PC-3 (cell line): ENCODE measurements around the gene MYO6. TPM values are rescaled to one million over a fixed set of nuclear protein-coding genes. Genes with fewer than 3 reads are reported as not detected.
"Not testable (repeated sequence)": the region's sequence is repeated elsewhere in the genome, so short reads cannot be mapped to it uniquely, and the experiment has no call there.

ENCODE experiments used
- ATAC-seq: fragments of 200-7000 bp; cut with Tn5 transposase; 2 replicates; pipeline ENCODE4 v1.9.1; 2020; ENCODE audit warnings: mild to moderate bottlenecking, moderate library complexity
- BruUV-seq: library from RNA; stranded (reverse); fragments of 400-500 nt; replicated peaks from 2 replicates; lab custom pipeline; 2021; lab: Mats Ljungman, UMichigan
- CTCF ChIA-PET: fragments of 300-600 bp; sonication (Branson Sonifier 250); formaldehyde crosslinking; loops from one replicate; lab custom pipeline; 2022; ENCODE audit warnings: antibody characterized with exemption; lab: Charles Lee
- POLR2A ChIA-PET: fragments of 300-600 bp; sonication (Branson Sonifier 250); formaldehyde crosslinking; loops from one replicate; lab custom pipeline; 2022; ENCODE audit warnings: antibody characterized with exemption; ENCODE audit not compliant: unreplicated experiment; lab: Charles Lee
- DNase-seq: peaks from one replicate; pipeline ENCODE4 v3.0.0-alpha.2; 2015
- H2AFZ ChIP-seq: fragments of 300-600 bp; sonication (generic); 2 replicates; pipeline ENCODE4 v1.6.0; 2016; ENCODE audit warnings: antibody characterized with exemption, low read length
- H3F3A ChIP-seq: fragments of 300-600 bp; sonication (generic); one replicate; pipeline ENCODE4 v1.6.0; 2017; ENCODE audit warnings: antibody characterized with exemption, low read length, control low read depth, mild to moderate bottlenecking; ENCODE audit not compliant: unreplicated experiment
- H3K27ac ChIP-seq: fragments of 300-600 bp; sonication (generic); 2 replicates; pipeline ENCODE4 v1.5.1; 2016; ENCODE audit warnings: mild to moderate bottlenecking, low read length
- H3K27me3 ChIP-seq: fragments of 300-600 bp; sonication (generic); 2 replicates; pipeline ENCODE4 v1.6.1; 2016; ENCODE audit warnings: low read length, mixed read lengths
- H3K36me3 ChIP-seq: fragments of 300-600 bp; sonication (generic); 2 replicates; pipeline ENCODE4 v1.6.1; 2016; ENCODE audit warnings: low read depth, mixed run types, low read length, mixed read lengths
- H3K4me1 ChIP-seq: fragments of 300-600 bp; sonication (generic); 2 replicates; pipeline ENCODE4 v1.5.1; 2016; ENCODE audit warnings: low read length; ENCODE audit not compliant: insufficient read depth
- H3K4me2 ChIP-seq: fragments of 300-600 bp; sonication (generic); 2 replicates; pipeline ENCODE4 v1.6.0; 2016; ENCODE audit warnings: low read length
- H3K4me3 ChIP-seq: fragments of 300-600 bp; sonication (generic); 2 replicates; pipeline ENCODE4 v1.5.1; 2016; ENCODE audit warnings: mild to moderate bottlenecking, low read length, mixed read lengths
- H3K79me2 ChIP-seq: fragments of 300-600 bp; sonication (generic); 2 replicates; pipeline ENCODE4 v1.6.1; 2017; ENCODE audit warnings: low read length, mixed read lengths
- H3K9ac ChIP-seq: fragments of 300-600 bp; sonication (generic); 2 replicates; pipeline ENCODE4 v1.6.0; 2016; ENCODE audit warnings: mild to moderate bottlenecking, low read length
- H3K9me2 ChIP-seq: fragments of 300-600 bp; sonication (generic); replicated peaks from 2 replicates; pipeline ENCODE4 v1.6.1; 2016; ENCODE audit warnings: mixed run types, low read length, mixed read lengths
- H3K9me3 ChIP-seq: fragments of 300-600 bp; sonication (generic); 2 replicates; pipeline ENCODE4 v1.6.1; 2016; ENCODE audit warnings: low read length, mixed read lengths
- H4K20me1 ChIP-seq: fragments of 300-600 bp; sonication (generic); 2 replicates; pipeline ENCODE4 v1.6.1; 2016; ENCODE audit warnings: low read length, mixed read lengths
- CTCF ChIP-seq: fragments of 300-600 bp; sonication (generic); conservative IDR thresholded peaks from 2 replicates; pipeline ENCODE4 v1.5.1; 2017; ENCODE audit warnings: antibody characterized with exemption, low read depth, mild to moderate bottlenecking, low read length
- EZH2 ChIP-seq: fragments of 300-600 bp; sonication (generic); IDR thresholded peaks from one replicate; pipeline ENCODE4 v1.6.1; 2017; ENCODE audit warnings: antibody characterized with exemption, mild to moderate bottlenecking, low read length; ENCODE audit not compliant: unreplicated experiment
- EZH2phosphoT487 ChIP-seq: fragments of 300-600 bp; sonication (generic); IDR thresholded peaks from 2 replicates; pipeline ENCODE4 v1.6.1; 2018; ENCODE audit warnings: mild to moderate bottlenecking, antibody characterized with exemption, low read length, borderline replicate concordance
- intact Hi-C: fragments of 100-400 bp; cut with micrococcal nuclease; formaldehyde crosslinking; loops from 2 replicates; pipeline ENCODE4 v1.9.0; 2023
- total RNA-seq: library from RNA; depleted of rRNA; stranded (reverse); fragments of >200 nt; gene quantifications from 2 replicates; pipeline ENCODE4 v1.2.3, GENCODE V29; 2014

The MYO6 gene
- total RNA-seq, 1 experiment from 2014 or later = 10.2 TPM

GRCh38 chr6:75905129-75905528, 156.1 kb downstream of the MYO6 start:
- H3K27me3 ChIP-seq, intact Hi-C loops, POLR2A ChIA-PET, H3K27ac ChIP-seq, H3K9me2 ChIP-seq, ATAC-seq, H4K20me1 ChIP-seq, H3K79me2 ChIP-seq, H2AFZ ChIP-seq, H3K4me1 ChIP-seq, H3K4me2 ChIP-seq, H3K36me3 ChIP-seq, H3K9ac ChIP-seq, H3F3A ChIP-seq, BruUV-seq, H3K4me3 ChIP-seq, CTCF ChIA-PET, H3K9me3 ChIP-seq, DNase-seq: not testable (repeated sequence)

GRCh38 chr6:75906871-75907270, 157.8 kb downstream of the MYO6 start:
- POLR2A ChIA-PET = no interaction called here

GRCh38 chr6:75907444-75907843, 158.4 kb downstream of the MYO6 start:
- no peak overlapping the region for H3K27ac ChIP-seq
- H3K4me1 ChIP-seq = no peaks in the 10 kb centered on the region
- no peak for ATAC-seq
- no peak overlapping the region for H3K9ac ChIP-seq
- H3K27me3 ChIP-seq = no peaks in the 10 kb centered on the region
- ChIA-PET POLR2A (no interaction called here), CTCF (no interaction called here)
- no peaks in the 10 kb centered on the region for H3K9me3 ChIP-seq
- H3K79me2 ChIP-seq = no peaks in the 10 kb centered on the region
- H3K4me2 ChIP-seq = no peak overlapping the region
- TF ChIP-seq CTCF (no peak), EZH2 (no peak), EZH2phosphoT487 (no peak)
- no peaks in the 10 kb centered on the region for H4K20me1 ChIP-seq
- no peak overlapping the region for H3K4me3 ChIP-seq
- H3F3A ChIP-seq = no peaks in the 10 kb centered on the region
- no peak for DNase-seq
- intact Hi-C loops = no loop called here
- BruUV-seq = no TSS peak
- no peaks in the 10 kb centered on the region for H3K9me2 ChIP-seq
- no peaks in the 10 kb centered on the region for H3K36me3 ChIP-seq
- no peak overlapping the region for H2AFZ ChIP-seq

More at GRCh38 chr6:75906871-75907270, 157.8 kb downstream of the MYO6 start:
- DNase-seq (no peak), ATAC-seq (no peak)
- Histone ChIP-seq H3K4me2 (no peak overlapping the region), H3F3A (no peaks in the 10 kb centered on the region), H3K9me2 (no peaks in the 10 kb centered on the region), H3K4me1 (no peaks in the 10 kb centered on the region), H3K9me3 (no peaks in the 10 kb centered on the region), H3K27ac (no peak overlapping the region), H3K9ac (no peak overlapping the region), H3K79me2 (no peaks in the 10 kb centered on the region), H2AFZ (no peak overlapping the region), H3K36me3 (no peaks in the 10 kb centered on the region), H3K27me3 (no peaks in the 10 kb centered on the region), H4K20me1 (no peaks in the 10 kb centered on the region), H3K4me3 (no peak overlapping the region)
- CTCF ChIA-PET = no interaction called here
- no peak for TF ChIP-seq EZH2
- no peak for TF ChIP-seq CTCF
- no peak for TF ChIP-seq EZH2phosphoT487
- intact Hi-C loops = no loop called here
- BruUV-seq = no TSS peak
